HepG2 (cell line): ENCODE data around the gene ALK. TPM values are rescaled to one million over a fixed set of nuclear protein-coding genes. Genes with fewer than 3 reads are reported as not detected.

Experiments used
- ATAC-seq: fragments of 200-7000 bp; cut with Tn5 transposase; 3 replicates; pipeline ENCODE4 v1.9.1; 2020; ENCODE audit warnings: mild to moderate bottlenecking, moderate library complexity
- BruUV-seq: library from RNA; stranded (reverse); fragments of 400-500 nt; replicated peaks from 2 replicates; lab custom pipeline; 2021; lab: Mats Ljungman, UMichigan
- CTCF ChIA-PET: fragments of 300-600 bp; formaldehyde crosslinking; extraction: SDS; loops from one replicate; lab custom pipeline; 2021; ENCODE audit warnings: low total read pairs, inconsistent platforms, low intra/inter-chr PET ratio; lab: Yijun Ruan, JAX
- POLR2A ChIA-PET: fragments of 350-600 bp; sonication (Branson Sonifier 250); formaldehyde crosslinking; loops from one replicate; lab custom pipeline; 2020; ENCODE audit warnings: antibody characterized with exemption, inconsistent platforms; lab: Yijun Ruan, JAX
- DNase-seq: peaks from one replicate; pipeline ENCODE4 v3.0.0-alpha.2; 2015; ENCODE audit warnings: low spot score
- FAIRE-seq: peaks from 3 replicates; lab custom pipeline; 2011; peaks lifted over from hg19 to GRCh38; lab: Jason Lieb, UNC
- H2AFZ ChIP-seq: one replicate; pipeline ENCODE4 v1.6.1; 2011; ENCODE audit warnings: low read length, inconsistent platforms
- H3K27ac ChIP-seq: fragments of 300-600 bp; 3 replicates; pipeline ENCODE4 v1.8.0; 2011; ENCODE audit warnings: mixed run types, mild to moderate bottlenecking, mixed read lengths, low read length, inconsistent platforms; ENCODE audit not compliant: insufficient read depth; ENCODE audit errors: extremely low read length
- H3K27me3 ChIP-seq, 2 experiments: fragments of 200-600 bp in 1 of 2; 2 replicates in 1 of 2; 3 replicates in 1 of 2; pipeline versions ENCODE4 v1.6.0 to v1.8.0; 2011; ENCODE audit warnings: low read length in 2 of 2, mild to moderate bottlenecking in 2 of 2, moderate library complexity in 2 of 2, inconsistent platforms in 1 of 2; ENCODE audit not compliant: insufficient read depth in 2 of 2, control insufficient read depth in 1 of 2
- H3K36me3 ChIP-seq, 2 experiments: fragments of 200-600 bp in 1 of 2; replicated peaks in 1 of 2; 2 replicates in 1 of 2; 3 replicates in 1 of 2; pipeline versions ENCODE4 v1.5.1 to v1.8.0; 2011; ENCODE audit warnings: low read length in 2 of 2, inconsistent platforms in 1 of 2; ENCODE audit not compliant: insufficient read depth in 2 of 2, control insufficient read depth in 1 of 2
- H3K4me1 ChIP-seq: 2 replicates; pipeline ENCODE4 v1.5.1; 2012; ENCODE audit warnings: low read length, inconsistent platforms; ENCODE audit not compliant: insufficient read depth
- H3K4me2 ChIP-seq: 2 replicates; pipeline ENCODE4 v1.6.0; 2011; ENCODE audit warnings: low read depth, low read length, inconsistent platforms
- H3K4me3 ChIP-seq, 3 experiments: fragments of 200-600 bp in 1 of 3; sonication (generic), shearing (Covaris generic) in 1 of 3; replicated peaks in 1 of 3; 2 replicates each; pipeline ENCODE4 v1.5.1; 2011 to 2016; ENCODE audit warnings: low read length in 3 of 3, inconsistent platforms in 2 of 3, low read depth in 2 of 3, mild to moderate bottlenecking in 2 of 3, control low read depth in 1 of 3, mixed read lengths in 1 of 3; ENCODE audit not compliant: insufficient read depth in 1 of 3
- H3K79me2 ChIP-seq: one replicate; pipeline ENCODE4 v1.6.1; 2011; ENCODE audit warnings: low read length, inconsistent platforms; ENCODE audit not compliant: insufficient read depth
- H3K9ac ChIP-seq: 2 replicates; pipeline ENCODE4 v1.6.0; 2011; ENCODE audit warnings: mild to moderate bottlenecking, low read depth, low read length, inconsistent platforms; ENCODE audit not compliant: insufficient read depth
- H3K9me3 ChIP-seq: 2 replicates; pipeline ENCODE4 v1.5.1; 2012; ENCODE audit warnings: mild to moderate bottlenecking, low read length
- H4K20me1 ChIP-seq: 2 replicates; pipeline ENCODE4 v1.6.0; 2011; ENCODE audit warnings: inconsistent platforms, mild to moderate bottlenecking, low read length, moderate library complexity; ENCODE audit not compliant: insufficient read depth
- CBX2 ChIP-seq, 2 experiments: fragments of 200-600 bp in 1 of 2; sonication (generic); formaldehyde crosslinking in 1 of 2; IDR thresholded peaks; 2 replicates each; pipeline versions ENCODE4 v1.7.0 to v1.8.1; 2018 to 2022; ENCODE audit warnings: low read depth in 2 of 2, low read length in 1 of 2, mild to moderate bottlenecking in 1 of 2, missing genetic modification reagents in 1 of 2
- GTF3A ChIP-seq: sonication (generic); formaldehyde crosslinking; conservative IDR thresholded peaks from 2 replicates; pipeline ENCODE4 v1.4.0; 2020; ENCODE audit warnings: mild to moderate bottlenecking, missing genetic modification reagents
- GZF1 ChIP-seq: sonication (generic); formaldehyde crosslinking; IDR thresholded peaks from 2 replicates; pipeline ENCODE4 v1.5.1; 2020; ENCODE audit warnings: mild to moderate bottlenecking, missing genetic modification reagents
- HMG20A ChIP-seq: IDR thresholded peaks from 2 replicates; pipeline ENCODE4 v1.6.1; 2016; ENCODE audit warnings: borderline replicate concordance
- HNRNPH1 ChIP-seq: fragments of 200-400 bp; formaldehyde crosslinking; optimal IDR thresholded peaks from 2 replicates; pipeline ENCODE3; 2017; ENCODE audit warnings: mild to moderate bottlenecking, low read depth, low read length
- PHF21A ChIP-seq: sonication (generic); formaldehyde crosslinking; IDR thresholded peaks from 2 replicates; pipeline ENCODE4 v1.5.0; 2020; ENCODE audit warnings: mild to moderate bottlenecking, missing genetic modification reagents
- PLRG1 ChIP-seq: fragments of 450-650 bp; conservative IDR thresholded peaks from 2 replicates; pipeline ENCODE4 v1.6.1; 2016
- TGIF2 ChIP-seq: IDR thresholded peaks from 2 replicates; pipeline ENCODE4 v1.6.1; 2016; ENCODE audit warnings: control low read depth, missing compliant biosample characterization
- ZMYM3 ChIP-seq: sonication (generic); formaldehyde crosslinking; IDR thresholded peaks from 2 replicates; pipeline ENCODE4 v1.5.1; 2020; ENCODE audit warnings: mild to moderate bottlenecking, missing genetic modification reagents
- ZNF329 ChIP-seq: sonication (generic); formaldehyde crosslinking; IDR thresholded peaks from 2 replicates; pipeline ENCODE4 v1.9.0; 2021; ENCODE audit warnings: low read depth, mild to moderate bottlenecking, missing genetic modification reagents
- ZNF34 ChIP-seq: sonication (generic); formaldehyde crosslinking; IDR thresholded peaks from 2 replicates; pipeline ENCODE4 v1.4.0; 2020; ENCODE audit warnings: mild to moderate bottlenecking, missing genetic modification reagents, borderline replicate concordance
- ZNF605 ChIP-seq: sonication (generic); formaldehyde crosslinking; IDR thresholded peaks from 2 replicates; pipeline ENCODE4 v1.8.0; 2022; ENCODE audit warnings: mild to moderate bottlenecking, missing genetic modification reagents
- ZNF720 ChIP-seq: sonication (generic); formaldehyde crosslinking; IDR thresholded peaks from 2 replicates; pipeline ENCODE4 v1.4.0; 2020; ENCODE audit warnings: missing genetic modification reagents
- ZNF788 ChIP-seq: sonication (generic); formaldehyde crosslinking; IDR thresholded peaks from 2 replicates; pipeline ENCODE4 v1.5.0; 2020; ENCODE audit warnings: mild to moderate bottlenecking, missing genetic modification reagents, borderline replicate concordance
- ZNF878 ChIP-seq: sonication (generic); formaldehyde crosslinking; IDR thresholded peaks from 2 replicates; pipeline ENCODE4 v1.8.1; 2023; ENCODE audit warnings: mild to moderate bottlenecking, missing genetic modification reagents, moderate library complexity
- WGBS: methylation state at CpG from one replicate; pipeline ENCODE4 v1.1.6; 2017; ENCODE audit warnings: low lambda C conversion rate; 5-methylcytosine and 5-hydroxymethylcytosine counted together
- in situ Hi-C: cut with HindIII; loops from 2 replicates; pipeline ENCODE4 v1.10.0; 2017; ENCODE audit warnings: low pct_unique_long_range_greater_than_20kb; ENCODE audit not compliant: extremely low pct_ligation_motif_present
- intact Hi-C: fragments of 100-400 bp; cut with micrococcal nuclease; formaldehyde crosslinking; loops from one replicate; pipeline ENCODE4 v1.10.0; 2022; ENCODE audit not compliant: unreplicated experiment
- polyA plus RNA-seq, 8 experiments: library from polyadenylated mRNA; depleted of rRNA in 3 of 8; stranded (reverse) in 7 of 8; unstranded in 1 of 8; fragments of >200 nt; fragmentation: Illumina TruSeq in 4 of 8; extraction: Trizol in 4 of 8; gene quantifications; 2 replicates each; pipeline versions ENCODE4 v1.2.1 to v1.2.3, GENCODE V29; 2011 to 2016; ENCODE audit warnings: low read depth in 4 of 8, missing spikeins in 1 of 8, mixed read lengths in 1 of 8; ENCODE audit not compliant: insufficient read depth in 1 of 8
- total RNA-seq, 5 experiments: library from RNA; depleted of rRNA; stranded (reverse); fragments of >200 nt; fragmentation: Illumina TruSeq; extraction: Trizol; gene quantifications; 2 replicates each; pipeline ENCODE4 v1.2.3, GENCODE V29; 2016; ENCODE audit warnings: low read depth in 1 of 5
- TF ChIP-seq, protein P1 (sequence below): sonication (generic); formaldehyde crosslinking; IDR thresholded peaks from 2 replicates; pipeline ENCODE4 v1.4.0; 2020; ENCODE audit warnings: missing genetic modification reagents

ALK gene
- total and polyA plus RNA-seq, 2 of the 13 experiments (the other 11 are each of a cell fraction or from before 2014, with no cell fraction given), result not detected

DNA sequence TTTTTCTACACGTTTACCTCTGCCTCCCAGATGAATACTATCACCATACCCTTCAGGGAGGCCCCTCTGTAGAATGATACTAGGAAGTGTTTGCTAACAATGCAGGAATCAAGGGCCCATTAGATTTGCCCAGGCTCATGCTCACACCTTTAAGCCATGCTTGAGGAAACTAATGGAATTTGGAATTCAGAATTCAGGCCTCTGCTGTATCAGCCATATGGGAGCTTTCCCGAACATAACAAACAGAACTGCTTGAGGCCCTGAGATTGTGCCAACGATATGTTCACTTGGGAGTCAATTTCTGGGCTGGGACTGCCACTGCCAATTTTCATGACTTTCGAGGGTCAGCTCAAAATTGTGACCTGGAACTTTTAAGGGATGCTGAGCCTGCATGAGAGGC lies 523.7 kb downstream of the ALK start:
- CTCF ChIA-PET, result no interaction called here
- no peaks in the 10 kb centered on the region for H3K4me1 ChIP-seq
- BruUV-seq, result no TSS peak
- no peaks in the 10 kb centered on the region for H3K36me3 ChIP-seq
- TF ChIP-seq CBX2 (IDR thresholded peaks at IDR 0.05; ENCODE audit: low read depth, low read length) (no peak), CBX2 (CRISPR knock-in tag; IDR thresholded peaks at IDR 0.05; ENCODE audit: low read depth) (no peak), ZNF720 (CRISPR knock-in tag) (no peak), HMG20A (CRISPR knock-in tag) (no peak), ZNF605 (CRISPR knock-in tag) (no peak), GZF1 (CRISPR knock-in tag) (no peak), ZNF878 (CRISPR knock-in tag) (no peak), TGIF2 (CRISPR knock-in tag) (no peak)
- TF ChIP-seq, all 625 proteins: peak for 0
- 0% methylated on average over 4 of the region's 4 CpGs for WGBS
- intact Hi-C loops, result no loop called here
- Histone ChIP-seq H3K27ac (no peak overlapping the region), H4K20me1 (no peaks in the 10 kb centered on the region), H3K27me3 (peaks cover 2 to 14% of the 10 kb centered on the region in 2 experiments; a peak in 2 of 5 replicates), H2AFZ (no peak overlapping the region), H3K9ac (no peak overlapping the region), H3K79me2 (no peaks in the 10 kb centered on the region), H3K4me3 (no peak overlapping the region), H3K4me2 (no peak overlapping the region), H3K9me3 (no peaks in the 10 kb centered on the region)
- POLR2A ChIA-PET, result no interaction called here
- FAIRE-seq (no peak), DNase-seq (no peak), ATAC-seq (no peak)
- in situ Hi-C loops, result no loop called here

DNA sequence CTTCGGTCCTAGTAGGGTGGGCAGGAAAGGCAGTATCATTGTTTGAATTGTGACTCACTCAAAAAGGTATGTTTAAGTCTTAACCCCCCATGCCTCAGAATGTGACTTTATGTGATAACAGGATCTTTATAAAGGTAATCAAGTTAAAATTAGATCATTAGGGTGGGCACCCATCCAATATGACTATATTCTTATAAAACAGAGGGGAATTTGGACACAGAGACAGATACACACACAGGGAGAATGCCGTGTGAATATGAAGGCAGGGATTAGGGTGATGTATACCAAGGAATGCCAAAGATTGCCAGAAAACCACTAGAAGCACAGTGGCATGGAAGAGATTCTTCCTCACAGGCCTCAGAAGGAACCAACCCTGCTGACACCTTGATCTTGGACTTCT lies 524.3 kb downstream of the ALK start:
- H3K27me3 ChIP-seq, result peaks cover 2 to 10% of the 10 kb centered on the region in 2 experiments; a peak in 2 of 5 replicates
- no peak for ATAC-seq
- no peak overlapping the region for H3K4me3 ChIP-seq
- no peak for DNase-seq
- no TSS peak for BruUV-seq
- H4K20me1 ChIP-seq, result no peaks in the 10 kb centered on the region
- H3K4me1 ChIP-seq, result no peaks in the 10 kb centered on the region
- WGBS, result 0% methylated on average over 2 of the region's 2 CpGs
- no peaks in the 10 kb centered on the region for H3K9me3 ChIP-seq
- in situ Hi-C loops, result no loop called here
- intact Hi-C loops, result no loop called here
- no peaks in the 10 kb centered on the region for H3K36me3 ChIP-seq
- H3K4me2 ChIP-seq, result no peak overlapping the region
- FAIRE-seq, result no peak
- POLR2A ChIA-PET, result no interaction called here
- H3K79me2 ChIP-seq, result no peaks in the 10 kb centered on the region
- H3K9ac ChIP-seq, result no peak overlapping the region
- H2AFZ ChIP-seq, result no peak overlapping the region
- CTCF ChIA-PET, result no interaction called here
- no peak overlapping the region for H3K27ac ChIP-seq
- TF ChIP-seq ZMYM3 (no peak), HNRNPH1 (no peak), GTF3A (CRISPR knock-in tag) (no peak), PLRG1 (no peak), PHF21A (no peak), ZNF34 (CRISPR knock-in tag) (no peak), ZNF788 (CRISPR knock-in tag) (no peak), ZNF329 (CRISPR knock-in tag) (no peak)
- TF ChIP-seq, protein P1, sequence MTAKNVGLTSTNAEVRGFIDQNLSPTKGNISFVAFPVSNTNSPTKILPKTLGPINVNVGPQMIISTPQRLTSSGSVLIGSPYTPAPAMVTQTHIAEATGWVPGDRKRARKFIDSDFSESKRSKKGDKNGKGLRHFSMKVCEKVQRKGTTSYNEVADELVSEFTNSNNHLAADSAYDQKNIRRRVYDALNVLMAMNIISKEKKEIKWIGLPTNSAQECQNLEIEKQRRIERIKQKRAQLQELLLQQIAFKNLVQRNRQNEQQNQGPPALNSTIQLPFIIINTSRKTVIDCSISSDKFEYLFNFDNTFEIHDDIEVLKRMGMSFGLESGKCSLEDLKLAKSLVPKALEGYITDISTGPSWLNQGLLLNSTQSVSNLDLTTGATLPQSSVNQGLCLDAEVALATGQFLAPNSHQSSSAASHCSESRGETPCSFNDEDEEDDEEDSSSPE (CRISPR knock-in tag), result no peak
